BLaER1 treated with 17β-estradiol and CSF1 and Interleukin-3, amounts not matched to agents 10 nM and 100 nM (cell line): ENCODE measurements around the gene EGFL8.

Experiments
- H3K27ac ChIP-seq, 11 experiments: shearing (Covaris generic); formaldehyde crosslinking; 2 replicates each; pipeline ENCODE4 v1.8.1; 2022
- H3K27me3 ChIP-seq, 11 experiments: shearing (Covaris generic); formaldehyde crosslinking; 2 replicates each; pipeline ENCODE4 v1.8.1; 2022
- H3K36me3 ChIP-seq, 11 experiments: shearing (Covaris generic); formaldehyde crosslinking; 2 replicates each; pipeline ENCODE4 v1.8.1; 2022
- H3K4me1 ChIP-seq, 10 experiments: shearing (Covaris generic); formaldehyde crosslinking; 2 replicates each; pipeline ENCODE4 v1.8.1; 2022
- H3K4me2 ChIP-seq, 11 experiments: shearing (Covaris generic); formaldehyde crosslinking; 2 replicates each; pipeline ENCODE4 v1.8.1; 2022
- H3K4me3 ChIP-seq, 10 experiments: shearing (Covaris generic); formaldehyde crosslinking; 2 replicates each; pipeline ENCODE4 v1.8.1; 2022
- H3K9ac ChIP-seq, 11 experiments: shearing (Covaris generic); formaldehyde crosslinking; 2 replicates each; pipeline ENCODE4 v1.8.1; 2022
- H3K9me3 ChIP-seq, 11 experiments: shearing (Covaris generic); formaldehyde crosslinking; replicated peaks in 1 of 11; 2 replicates each; pipeline ENCODE4 v1.8.1; 2022
- H4K20me1 ChIP-seq, 11 experiments: shearing (Covaris generic); formaldehyde crosslinking; 2 replicates each; pipeline ENCODE4 v1.8.1; 2022
- Cebpa-rat ChIP-seq, 11 experiments: shearing (Covaris generic); IDR thresholded peaks; 2 replicates each; pipeline ENCODE4 v1.8.1; 2022

The EGFL8 gene

GRCh38 chr6:32126880-32127279, 37.5 kb upstream of the EGFL8 start:
- H3K4me3 ChIP-seq, result peak overlapping the region; percentile 80 to 99 (median 96)
- no peaks in the 10 kb centered on the region for H3K27me3 ChIP-seq
- H3K9me3 ChIP-seq, result no peaks in the 10 kb centered on the region
- H3K27ac ChIP-seq, result peak overlapping the region in 10 of 11 experiments; percentile 83 to 93 (median 92); a peak in 14 of 22 replicates
- H3K4me1 ChIP-seq, result peaks cover 34 to 51% (median 39%) of the 10 kb centered on the region in 10 experiments
- H3K9ac ChIP-seq, result peak overlapping the region; percentile 89 to 96 (median 92)
- H4K20me1 ChIP-seq, result peaks cover 0 to 24% (median 9%) of the 10 kb centered on the region in 11 experiments; a peak in 10 of 22 replicates
- peak overlapping the region; percentile 91 to 99 (median 97) for H3K4me2 ChIP-seq
- H3K36me3 ChIP-seq, result peaks cover 45 to 52% (median 49%) of the 10 kb centered on the region in 11 experiments
- no peak for TF ChIP-seq Cebpa-rat (IDR thresholded peaks at IDR 0.05)

- no peak for TF ChIP-seq Cebpa-rat (IDR thresholded peaks at IDR 0.05)
- Histone ChIP-seq H3K4me1 (peaks cover 34 to 51% (median 39%) of the 10 kb centered on the region in 10 experiments), H3K9ac (peak overlapping the region; percentile 89 to 96 (median 92)), H3K27ac (peak overlapping the region; percentile 82 to 93 (median 91)), H3K4me2 (peak overlapping the region; percentile 91 to 99 (median 97)), H3K36me3 (peaks cover 40 to 47% (median 45%) of the 10 kb centered on the region in 11 experiments), H3K9me3 (no peaks in the 10 kb centered on the region), H4K20me1 (peaks cover 0 to 20% (median 9%) of the 10 kb centered on the region in 11 experiments; a peak in 10 of 22 replicates), H3K27me3 (no peaks in the 10 kb centered on the region), H3K4me3 (peak overlapping the region; percentile 80 to 99 (median 96))
Measured at GRCh38 chr6:32127409-32127716, 37.0 kb upstream of the EGFL8 start.

GRCh38 chr6:32127717-32128592, 36.4 kb upstream of the EGFL8 start, which contains the start of gene ATF6B:
Gene ATF6B (minus strand): TSS chr6:32128246. CDS start chr6:32128207, 39 bp downstream.
- Histone ChIP-seq H3K27ac (peak within 1 kb of the TSS; percentile 82 to 93 (median 91)), H3K4me3 (peak within 1 kb of the TSS; percentile 80 to 99 (median 96)), H3K4me1 (peaks cover 34 to 49% (median 39%) of the 10 kb centered on the region in 10 experiments), H3K36me3 (peaks cover 34 to 41% (median 39%) of the 10 kb centered on the region in 11 experiments), H3K9ac (peak within 1 kb of the TSS; percentile 89 to 96 (median 92)), H3K27me3 (no peaks in the 10 kb centered on the region), H4K20me1 (peaks cover 0 to 15% (median 5%) of the 10 kb centered on the region in 11 experiments; a peak in 10 of 22 replicates), H3K9me3 (no peaks in the 10 kb centered on the region), H3K4me2 (peak within 1 kb of the TSS; percentile 91 to 99 (median 97))
- TF ChIP-seq Cebpa-rat (IDR thresholded peaks at IDR 0.05), result no peak

GRCh38 chr6:32128751-32129296, 35.6 kb upstream of the EGFL8 start:
- Histone ChIP-seq H3K4me3 (peak overlapping the region; percentile 66 to 99 (median 95); a peak in 19 of 20 replicates), H3K4me2 (peak overlapping the region; percentile 84 to 96 (median 90)), H3K9ac (peak overlapping the region; percentile 7 to 82 (median 78); a peak in 19 of 22 replicates)

GRCh38 chr6:32129297-32130088, 34.9 kb upstream of the EGFL8 start:
- Histone ChIP-seq H3K4me1 (peaks cover 34 to 44% (median 38%) of the 10 kb centered on the region in 10 experiments), H3K36me3 (peaks cover 19 to 26% (median 23%) of the 10 kb centered on the region in 11 experiments), H4K20me1 (peaks cover 0 to 2% (median 0%) of the 10 kb centered on the region in 11 experiments; a peak in 3 of 22 replicates), H3K4me2 (peak overlapping the region; percentile 84 to 96 (median 90)), H3K27me3 (no peaks in the 10 kb centered on the region), H3K9ac (peak overlapping the region; percentile 68 to 82 (median 78)), H3K9me3 (no peaks in the 10 kb centered on the region), H3K27ac (peak overlapping the region; percentile 42 to 93 (median 67); a peak in 21 of 22 replicates), H3K4me3 (peak overlapping the region; percentile 66 to 99 (median 78))
- TF ChIP-seq Cebpa-rat (IDR thresholded peaks at IDR 0.05), result no peak

More at GRCh38 chr6:32128751-32129296, 35.6 kb upstream of the EGFL8 start:
- Histone ChIP-seq H3K27ac (peak overlapping the region in 10 of 11 experiments; percentile 33 to 93 (median 69); a peak in 18 of 22 replicates), H4K20me1 (peaks cover 0 to 8% (median under 1%) of the 10 kb centered on the region in 11 experiments; a peak in 7 of 22 replicates), H3K36me3 (peaks cover 26 to 32% (median 30%) of the 10 kb centered on the region in 11 experiments), H3K4me1 (peaks cover 34 to 44% (median 38%) of the 10 kb centered on the region in 10 experiments), H3K9me3 (no peaks in the 10 kb centered on the region), H3K27me3 (no peaks in the 10 kb centered on the region)
- TF ChIP-seq Cebpa-rat (IDR thresholded peaks at IDR 0.05), result no peak

GRCh38 chr6:32131439-32131948, 32.9 kb upstream of the EGFL8 start:
- no peak overlapping the region for H3K4me3 ChIP-seq
- peaks cover 22 to 32% (median 26%) of the 10 kb centered on the region in 10 experiments for H3K4me1 ChIP-seq
- no peaks in the 10 kb centered on the region for H3K27me3 ChIP-seq
- no peak overlapping the region for H3K27ac ChIP-seq
- no peak for TF ChIP-seq Cebpa-rat (IDR thresholded peaks at IDR 0.05)
- H3K9ac ChIP-seq, result no peak overlapping the region
- H3K36me3 ChIP-seq, result peaks cover 0 to 6% (median 3%) of the 10 kb centered on the region in 11 experiments; a peak in 19 of 22 replicates
- H3K4me2 ChIP-seq, result no peak overlapping the region
- no peaks in the 10 kb centered on the region for H3K9me3 ChIP-seq
- H4K20me1 ChIP-seq, result no peaks in the 10 kb centered on the region

- no peak for TF ChIP-seq Cebpa-rat (IDR thresholded peaks at IDR 0.05)
- no peaks in the 10 kb centered on the region; a peak in 1 of 22 replicates for H3K36me3 ChIP-seq
- no peaks in the 10 kb centered on the region for H4K20me1 ChIP-seq
- H3K4me1 ChIP-seq, result peaks cover 16 to 26% (median 20%) of the 10 kb centered on the region in 10 experiments
- H3K9ac ChIP-seq, result no peak overlapping the region
- H3K4me2 ChIP-seq, result no peak overlapping the region
- H3K27me3 ChIP-seq, result no peaks in the 10 kb centered on the region
- H3K27ac ChIP-seq, result no peak overlapping the region
- H3K4me3 ChIP-seq, result no peak overlapping the region
- H3K9me3 ChIP-seq, result no peaks in the 10 kb centered on the region
Measured at GRCh38 chr6:32132110-32132509, 32.3 kb upstream of the EGFL8 start.

GRCh38 chr6:32133786-32134185, 30.6 kb upstream of the EGFL8 start:
- Histone ChIP-seq H3K9ac (no peak overlapping the region), H4K20me1 (no peaks in the 10 kb centered on the region), H3K27ac (no peak overlapping the region), H3K9me3 (no peaks in the 10 kb centered on the region), H3K36me3 (no peaks in the 10 kb centered on the region), H3K4me3 (no peak overlapping the region), H3K4me2 (no peak overlapping the region), H3K4me1 (peaks cover 9 to 17% (median 11%) of the 10 kb centered on the region in 10 experiments), H3K27me3 (no peaks in the 10 kb centered on the region)
- no peak for TF ChIP-seq Cebpa-rat (IDR thresholded peaks at IDR 0.05)
